ENCODE data around the gene SCN3A. TPM values are rescaled to one million over a fixed set of nuclear protein-coding genes. Genes with fewer than 3 reads are reported as not detected.

Gene SCN3A
- total and polyA plus RNA-seq, 9 of the 15 experiments (the other 6 are each of a cell fraction or from before 2014, with no cell fraction given) = not detected

DNA sequence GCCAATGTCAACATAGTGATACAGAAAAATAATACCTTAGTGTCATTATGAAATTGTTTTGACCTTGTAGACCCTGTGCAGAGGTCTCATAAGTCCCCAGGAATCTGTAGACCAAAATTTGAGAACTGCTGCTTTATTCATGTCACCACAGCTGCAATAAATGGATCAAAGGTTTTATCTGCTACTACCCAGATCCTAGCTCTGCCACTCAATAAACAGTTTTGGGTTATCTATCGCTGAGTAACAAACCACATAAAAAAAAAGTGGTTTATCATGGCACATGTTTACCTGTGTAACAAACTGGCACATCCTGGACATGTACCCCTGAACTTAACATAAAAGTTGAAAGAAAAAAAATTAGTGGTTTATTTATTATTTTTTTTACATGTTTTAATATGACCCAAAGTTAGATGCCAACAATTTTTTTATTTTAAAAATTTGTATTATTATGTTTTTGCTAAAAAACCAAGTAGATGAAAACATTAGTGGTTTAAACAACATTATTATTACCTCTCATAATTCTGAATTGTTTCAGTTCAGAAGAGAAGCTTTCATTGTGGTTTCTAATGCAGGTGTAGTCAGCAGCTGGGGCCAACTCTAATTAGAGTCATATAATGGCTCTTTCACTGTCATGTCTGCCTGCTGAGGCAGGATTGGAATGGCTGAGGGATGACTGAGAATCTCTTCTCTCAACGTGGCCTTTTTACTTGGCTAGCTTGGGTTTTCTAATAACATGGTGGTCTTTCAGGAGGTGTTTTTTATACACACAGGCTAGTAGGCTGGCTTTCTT lies 145.2 kb downstream of the SCN3A start:
- ChIA-PET CTCF (ENCODE audit: low intra/inter-chr PET ratio) (no interaction called here), POLR2A (no interaction called here)
- in situ Hi-C loops (cut with MboI) = no loop called here

More for the DNA sequence above, 145.2 kb downstream of the SCN3A start:
- intact Hi-C loops (cut with micrococcal nuclease) = no loop called here
- Histone ChIP-seq H3K4me3 (no peak overlapping the region), H3K36me3 (ENCODE audit: control insufficient read depth, insufficient read depth, low read length) (no peaks in the 10 kb centered on the region), H3K9me1 (ENCODE audit: control insufficient read depth, insufficient read depth, low read length) (no peaks in the 10 kb centered on the region), H2AFZ (ENCODE audit: low read depth, low read length) (no peak overlapping the region), H3K79me2 (ENCODE audit: control insufficient read depth, insufficient read depth, low read length) (no peaks in the 10 kb centered on the region), H3K4me1 (replicated peaks in 1 of 2; ENCODE audit: control insufficient read depth in 2 of 2, insufficient read depth in 2 of 2, low read length in 2 of 2) (no peaks in the 10 kb centered on the region), H3K27me3 (ENCODE audit: control insufficient read depth in 2 of 2, insufficient read depth in 2 of 2, low read length in 2 of 2) (no peaks in the 10 kb centered on the region), H3K27ac (ENCODE audit: extremely low read depth, low read depth, low read length) (no peak overlapping the region), H3K9me3 (replicated peaks; ENCODE audit: control insufficient read depth, insufficient read depth, low read depth, low read length) (peaks cover 2% of the 10 kb centered on the region; the same call in 1 of the 2 replicates), H3K9ac (ENCODE audit: insufficient read depth in 1 of 2, low read depth in 2 of 2, low read length in 2 of 2) (no peak overlapping the region), H4K20me1 (replicated peaks; ENCODE audit: control insufficient read depth, insufficient read depth, low read length) (no peaks in the 10 kb centered on the region), H3K4me2 (ENCODE audit: insufficient read depth, low read length) (no peak overlapping the region)
- no peak for DNase-seq (ENCODE audit: extremely low read depth in 1 of 4, low spot score in 3 of 4)
- WGBS (ENCODE audit: insufficient coverage, low coverage, missing lambda C conversion rate) = 2% methylated on average over 2 of the region's 2 CpGs
- ATAC-seq = no peak
- BruUV-seq (replicated peaks) = no TSS peak
- no peak for FAIRE-seq
- TF ChIP-seq, protein P1, sequence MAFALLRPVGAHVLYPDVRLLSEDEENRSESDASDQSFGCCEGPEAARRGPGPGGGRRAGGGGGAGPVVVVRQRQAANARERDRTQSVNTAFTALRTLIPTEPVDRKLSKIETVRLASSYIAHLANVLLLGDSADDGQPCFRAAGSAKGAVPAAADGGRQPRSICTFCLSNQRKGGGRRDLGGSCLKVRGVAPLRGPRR (CRISPR knock-in tag; IDR thresholded peaks at IDR 0.05) = no peak
- TF ChIP-seq U2AF2 (optimal IDR thresholded peaks at IDR 0.05; ENCODE audit: low read depth, low read length) (no peak), ZNF217 (CRISPR knock-in tag; IDR thresholded peaks at IDR 0.05) (no peak), CAMTA2 (CRISPR knock-in tag; conservative IDR thresholded peaks at IDR 0.05) (no peak), KAT2B (IDR thresholded peaks at IDR 0.05; ENCODE audit: low read depth, low read length) (no peak), MEIS2 (IDR thresholded peaks at IDR 0.05; ENCODE audit: partially characterized antibody) (no peak), ZNF764 (CRISPR knock-in tag; IDR thresholded peaks at IDR 0.05; ENCODE audit: low read depth) (no peak), NFXL1 (CRISPR knock-in tag; IDR thresholded peaks at IDR 0.05) (no peak), CREB3L1 (IDR thresholded peaks at IDR 0.05; ENCODE audit: borderline replicate concordance, low read depth) (no peak), E2F4 (CRISPR knock-in tag; IDR thresholded peaks at IDR 0.05; ENCODE audit: low read depth) (no peak), LEF1 (IDR thresholded peaks at IDR 0.05) (no peak), MTF1 (CRISPR knock-in tag; IDR thresholded peaks at IDR 0.05; ENCODE audit: borderline replicate concordance) (no peak), DNMT1 (IDR thresholded peaks at IDR 0.05) (no peak), IFI16 (CRISPR knock-in tag; IDR thresholded peaks at IDR 0.05) (no peak)
